Fibroblast of the aortic adventitia (primary cell): ENCODE data around the gene CCR5AS.

Experiments
- DNase-seq: peaks from one replicate; pipeline ENCODE4 v3.0.0-alpha.2; 2010; ENCODE audit warnings: low read depth
- H3K4me3 ChIP-seq: 2 replicates; pipeline ENCODE4 v1.5.1; 2011; ENCODE audit warnings: low read depth, mild to moderate bottlenecking, control low read depth, low read length, moderate library complexity
- TF ChIP-seq, protein P1 (sequence below): IDR thresholded peaks from 2 replicates; pipeline ENCODE4 v1.5.1; 2011; ENCODE audit warnings: mild to moderate bottlenecking, low read length, control low read depth, inconsistent platforms; ENCODE audit not compliant: insufficient read depth

CCR5AS gene

GRCh38 chr3:46375218-46375617 lies 31.6 kb downstream of the CCR5AS start:
- TF ChIP-seq, protein P1, sequence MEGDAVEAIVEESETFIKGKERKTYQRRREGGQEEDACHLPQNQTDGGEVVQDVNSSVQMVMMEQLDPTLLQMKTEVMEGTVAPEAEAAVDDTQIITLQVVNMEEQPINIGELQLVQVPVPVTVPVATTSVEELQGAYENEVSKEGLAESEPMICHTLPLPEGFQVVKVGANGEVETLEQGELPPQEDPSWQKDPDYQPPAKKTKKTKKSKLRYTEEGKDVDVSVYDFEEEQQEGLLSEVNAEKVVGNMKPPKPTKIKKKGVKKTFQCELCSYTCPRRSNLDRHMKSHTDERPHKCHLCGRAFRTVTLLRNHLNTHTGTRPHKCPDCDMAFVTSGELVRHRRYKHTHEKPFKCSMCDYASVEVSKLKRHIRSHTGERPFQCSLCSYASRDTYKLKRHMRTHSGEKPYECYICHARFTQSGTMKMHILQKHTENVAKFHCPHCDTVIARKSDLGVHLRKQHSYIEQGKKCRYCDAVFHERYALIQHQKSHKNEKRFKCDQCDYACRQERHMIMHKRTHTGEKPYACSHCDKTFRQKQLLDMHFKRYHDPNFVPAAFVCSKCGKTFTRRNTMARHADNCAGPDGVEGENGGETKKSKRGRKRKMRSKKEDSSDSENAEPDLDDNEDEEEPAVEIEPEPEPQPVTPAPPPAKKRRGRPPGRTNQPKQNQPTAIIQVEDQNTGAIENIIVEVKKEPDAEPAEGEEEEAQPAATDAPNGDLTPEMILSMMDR: no peak
- no peak overlapping the region for H3K4me3 ChIP-seq
- DNase-seq: no peak

- TF ChIP-seq, protein P1: no peak
- no peak for DNase-seq
- no peak overlapping the region for H3K4me3 ChIP-seq
Observed at GRCh38 chr3:46374755-46375154, 32.1 kb downstream of the CCR5AS start.

DNA sequence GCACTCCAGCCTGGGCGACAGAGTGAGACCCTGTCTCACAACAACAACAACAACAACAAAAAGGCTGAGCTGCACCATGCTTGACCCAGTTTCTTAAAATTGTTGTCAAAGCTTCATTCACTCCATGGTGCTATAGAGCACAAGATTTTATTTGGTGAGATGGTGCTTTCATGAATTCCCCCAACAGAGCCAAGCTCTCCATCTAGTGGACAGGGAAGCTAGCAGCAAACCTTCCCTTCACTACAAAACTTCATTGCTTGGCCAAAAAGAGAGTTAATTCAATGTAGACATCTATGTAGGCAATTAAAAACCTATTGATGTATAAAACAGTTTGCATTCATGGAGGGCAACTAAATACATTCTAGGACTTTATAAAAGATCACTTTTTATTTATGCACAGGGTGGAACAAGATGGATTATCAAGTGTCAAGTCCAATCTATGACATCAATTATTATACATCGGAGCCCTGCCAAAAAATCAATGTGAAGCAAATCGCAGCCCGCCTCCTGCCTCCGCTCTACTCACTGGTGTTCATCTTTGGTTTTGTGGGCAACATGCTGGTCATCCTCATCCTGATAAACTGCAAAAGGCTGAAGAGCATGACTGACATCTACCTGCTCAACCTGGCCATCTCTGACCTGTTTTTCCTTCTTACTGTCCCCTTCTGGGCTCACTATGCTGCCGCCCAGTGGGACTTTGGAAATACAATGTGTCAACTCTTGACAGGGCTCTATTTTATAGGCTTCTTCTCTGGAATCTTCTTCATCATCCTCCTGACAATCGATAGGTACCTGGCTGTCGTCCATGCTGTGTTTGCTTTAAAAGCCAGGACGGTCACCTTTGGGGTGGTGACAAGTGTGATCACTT lies 34.1 kb downstream of the CCR5AS start:
- DNase-seq: peak; percentile 48
- H3K4me3 ChIP-seq: no peak overlapping the region
- TF ChIP-seq, protein P1: peak; percentile 74

GRCh38 chr3:46371519-46372340 lies 35.1 kb downstream of the CCR5AS start:
- no peak overlapping the region for H3K4me3 ChIP-seq
- DNase-seq: no peak
- TF ChIP-seq, protein P1: no peak

DNA sequence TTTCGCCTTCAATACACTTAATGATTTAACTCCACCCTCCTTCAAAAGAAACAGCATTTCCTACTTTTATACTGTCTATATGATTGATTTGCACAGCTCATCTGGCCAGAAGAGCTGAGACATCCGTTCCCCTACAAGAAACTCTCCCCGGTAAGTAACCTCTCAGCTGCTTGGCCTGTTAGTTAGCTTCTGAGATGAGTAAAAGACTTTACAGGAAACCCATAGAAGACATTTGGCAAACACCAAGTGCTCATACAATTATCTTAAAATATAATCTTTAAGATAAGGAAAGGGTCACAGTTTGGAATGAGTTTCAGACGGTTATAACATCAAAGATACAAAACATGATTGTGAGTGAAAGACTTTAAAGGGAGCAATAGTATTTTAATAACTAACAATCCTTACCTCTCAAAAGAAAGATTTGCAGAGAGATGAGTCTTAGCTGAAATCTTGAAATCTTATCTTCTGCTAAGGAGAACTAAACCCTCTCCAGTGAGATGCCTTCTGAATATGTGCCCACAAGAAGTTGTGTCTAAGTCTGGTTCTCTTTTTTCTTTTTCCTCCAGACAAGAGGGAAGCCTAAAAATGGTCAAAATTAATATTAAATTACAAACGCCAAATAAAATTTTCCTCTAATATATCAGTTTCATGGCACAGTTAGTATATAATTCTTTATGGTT lies 35.9 kb downstream of the CCR5AS start, which contains the start of gene CCR5:
CCR5 (plus strand) TSS at position 108 of the 680 bp plus-strand sequence. CDS start 1,957 bp downstream, outside the sequence.
- TF ChIP-seq, protein P1: no peak
- peak; percentile 15 for DNase-seq
- no peak within 1 kb of the TSS for H3K4me3 ChIP-seq

DNA sequence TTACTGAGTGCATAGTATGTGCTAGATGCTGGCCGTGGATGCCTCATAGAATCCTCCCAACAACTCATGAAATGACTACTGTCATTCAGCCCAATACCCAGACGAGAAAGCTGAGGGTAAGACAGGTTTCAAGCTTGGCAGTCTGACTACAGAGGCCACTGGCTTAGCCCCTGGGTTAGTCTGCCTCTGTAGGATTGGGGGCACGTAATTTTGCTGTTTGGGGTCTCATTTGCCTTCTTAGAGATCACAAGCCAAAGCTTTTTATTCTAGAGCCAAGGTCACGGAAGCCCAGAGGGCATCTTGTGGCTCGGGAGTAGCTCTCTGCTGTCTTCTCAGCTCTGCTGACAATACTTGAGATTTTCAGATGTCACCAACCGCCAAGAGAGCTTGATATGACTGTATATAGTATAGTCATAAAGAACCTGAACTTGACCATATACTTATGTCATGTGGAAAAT lies 37.2 kb downstream of the CCR5AS start:
- DNase-seq: no peak
- H3K4me3 ChIP-seq: no peak overlapping the region
- TF ChIP-seq, protein P1: no peak
